Neural cell (in vitro differentiated cells): ENCODE results near the gene CCDC87. TPM values are rescaled to one million over a fixed set of nuclear protein-coding genes. Genes with fewer than 3 reads are reported as not detected.
"Not testable (repeated sequence)": the region's sequence is repeated elsewhere in the genome, so short reads cannot be mapped to it uniquely, and the experiment has no call there.

Experiments used
- H2AFZ ChIP-seq: fragments of 200-600, 300-800 bp; sonication (generic), shearing (Covaris generic); 2 replicates; pipeline ENCODE4 v1.6.0; 2014; ENCODE audit warnings: low read depth, mild to moderate bottlenecking, antibody characterized with exemption, low read length, moderate library complexity
- H3F3A ChIP-seq: fragments of 200-600 bp; shearing (Covaris generic); 2 replicates; pipeline ENCODE4 v1.6.1; 2016; ENCODE audit warnings: mild to moderate bottlenecking, moderate library complexity, mixed read lengths, antibody characterized with exemption, low read length; ENCODE audit not compliant: insufficient read depth, poor library complexity, severe bottlenecking
- H3K27ac ChIP-seq: fragments of 200-600, 300-800 bp; sonication (generic), shearing (Covaris generic); 2 replicates; pipeline ENCODE4 v1.5.1; 2014; ENCODE audit warnings: mild to moderate bottlenecking, low read length, moderate library complexity
- H3K27me3 ChIP-seq: fragments of 300-800, 200-600 bp; sonication (generic), shearing (Covaris generic); 2 replicates; pipeline ENCODE4 v1.6.0; 2014; ENCODE audit warnings: mild to moderate bottlenecking, low read depth, low read length, moderate library complexity; ENCODE audit not compliant: insufficient read depth
- H3K36me3 ChIP-seq: fragments of 300-800, 200-600 bp; sonication (generic), shearing (Covaris generic); 2 replicates; pipeline ENCODE4 v1.5.1; 2014; ENCODE audit warnings: mild to moderate bottlenecking, antibody characterized with exemption, low read length, moderate library complexity; ENCODE audit not compliant: insufficient read depth
- H3K4me2 ChIP-seq: fragments of 300-800, 200-600 bp; sonication (generic), shearing (Covaris generic); 2 replicates; pipeline ENCODE4 v1.6.0; 2014; ENCODE audit warnings: mild to moderate bottlenecking, low read length
- H3K4me3 ChIP-seq: fragments of 300-800, 200-600 bp; sonication (generic), shearing (Covaris generic); 2 replicates; pipeline ENCODE4 v1.5.1; 2014; ENCODE audit warnings: mild to moderate bottlenecking, low read length, moderate library complexity
- H3K79me2 ChIP-seq: fragments of 200-600 bp; shearing (Covaris generic); replicated peaks from 2 replicates; pipeline ENCODE4 v1.6.0; 2014; ENCODE audit warnings: mild to moderate bottlenecking, low read length, moderate library complexity; ENCODE audit not compliant: insufficient read depth
- H3K9ac ChIP-seq: fragments of 300-800, 200-600 bp; sonication (generic), shearing (Covaris generic); 2 replicates; pipeline ENCODE4 v1.6.1; 2016; ENCODE audit warnings: mild to moderate bottlenecking, low read length, mixed read lengths
- H3K9me2 ChIP-seq: fragments of 200-600 bp; shearing (Covaris generic); 2 replicates; pipeline ENCODE4 v1.6.1; 2016; ENCODE audit warnings: mild to moderate bottlenecking, low read length, mixed read lengths; ENCODE audit not compliant: insufficient read depth
- H3K9me3 ChIP-seq: fragments of 200-600, 300-800 bp; sonication (generic), shearing (Covaris generic); 2 replicates; pipeline ENCODE4 v1.6.1; 2016; ENCODE audit warnings: mild to moderate bottlenecking, mixed run types, low read length, moderate library complexity, mixed read lengths
- H4K20me1 ChIP-seq: fragments of 200-600 bp; shearing (Covaris generic); 2 replicates; pipeline ENCODE4 v1.6.1; 2016; ENCODE audit warnings: mild to moderate bottlenecking, mixed run types; ENCODE audit not compliant: insufficient read depth
- CTCF ChIP-seq: fragments of 450-650 bp; IDR thresholded peaks from 2 replicates; pipeline ENCODE4 v1.5.1; 2014; ENCODE audit warnings: antibody characterized with exemption, mild to moderate bottlenecking, moderate library complexity; ENCODE audit not compliant: poor library complexity, severe bottlenecking
- EP300 ChIP-seq: fragments of 450-650 bp; conservative IDR thresholded peaks from 2 replicates; pipeline ENCODE4 v1.6.1; 2014; ENCODE audit warnings: antibody characterized with exemption, mild to moderate bottlenecking, moderate library complexity; ENCODE audit not compliant: poor library complexity, severe bottlenecking
- EZH2 ChIP-seq: fragments of 200-600, 300-800 bp; shearing (Covaris generic), sonication (generic); IDR thresholded peaks from 2 replicates; pipeline ENCODE4 v1.6.1; 2014; ENCODE audit warnings: antibody characterized with exemption, low read length, borderline replicate concordance, mild to moderate bottlenecking; ENCODE audit not compliant: insufficient read depth, poor library complexity, severe bottlenecking
- MXI1 ChIP-seq: fragments of 450-650 bp; conservative IDR thresholded peaks from 2 replicates; pipeline ENCODE4 v1.6.1; 2014; ENCODE audit warnings: antibody characterized with exemption, mild to moderate bottlenecking; ENCODE audit not compliant: poor library complexity, severe bottlenecking
- POLR2AphosphoS5 ChIP-seq: IDR thresholded peaks from 2 replicates; pipeline ENCODE4 v1.6.1; 2012
- RAD21 ChIP-seq: fragments of 450-650 bp; conservative IDR thresholded peaks from 2 replicates; pipeline ENCODE4 v1.6.1; 2014; ENCODE audit warnings: antibody characterized with exemption, mild to moderate bottlenecking, moderate library complexity
- SMC3 ChIP-seq: fragments of 450-650 bp; conservative IDR thresholded peaks from 2 replicates; pipeline ENCODE4 v1.6.1; 2014; ENCODE audit warnings: antibody characterized with exemption, mild to moderate bottlenecking, moderate library complexity; ENCODE audit not compliant: poor library complexity
- TAF1 ChIP-seq: IDR thresholded peaks from 2 replicates; pipeline ENCODE4 v1.6.1; 2012; ENCODE audit warnings: low read depth
- polyA plus RNA-seq: library from polyadenylated mRNA; depleted of rRNA; stranded (reverse); fragments of >200 nt; gene quantifications from 2 replicates; pipeline ENCODE4 v1.2.3, GENCODE V29; 2014
- TF ChIP-seq, protein P1 (sequence below): IDR thresholded peaks from 2 replicates; pipeline ENCODE4 v1.6.1; 2012; ENCODE audit warnings: borderline replicate concordance

CCDC87 gene
- polyA plus RNA-seq, 1 donor from 2014 or later, result not detected

- H3K4me3 ChIP-seq, result no peak overlapping the region
- no peak for TF ChIP-seq SMC3
- no peak for TF ChIP-seq RAD21
- no peak for TF ChIP-seq TAF1
- no peak for TF ChIP-seq CTCF
- TF ChIP-seq EP300, result no peak
- no peak for TF ChIP-seq POLR2AphosphoS5
- TF ChIP-seq, protein P1, sequence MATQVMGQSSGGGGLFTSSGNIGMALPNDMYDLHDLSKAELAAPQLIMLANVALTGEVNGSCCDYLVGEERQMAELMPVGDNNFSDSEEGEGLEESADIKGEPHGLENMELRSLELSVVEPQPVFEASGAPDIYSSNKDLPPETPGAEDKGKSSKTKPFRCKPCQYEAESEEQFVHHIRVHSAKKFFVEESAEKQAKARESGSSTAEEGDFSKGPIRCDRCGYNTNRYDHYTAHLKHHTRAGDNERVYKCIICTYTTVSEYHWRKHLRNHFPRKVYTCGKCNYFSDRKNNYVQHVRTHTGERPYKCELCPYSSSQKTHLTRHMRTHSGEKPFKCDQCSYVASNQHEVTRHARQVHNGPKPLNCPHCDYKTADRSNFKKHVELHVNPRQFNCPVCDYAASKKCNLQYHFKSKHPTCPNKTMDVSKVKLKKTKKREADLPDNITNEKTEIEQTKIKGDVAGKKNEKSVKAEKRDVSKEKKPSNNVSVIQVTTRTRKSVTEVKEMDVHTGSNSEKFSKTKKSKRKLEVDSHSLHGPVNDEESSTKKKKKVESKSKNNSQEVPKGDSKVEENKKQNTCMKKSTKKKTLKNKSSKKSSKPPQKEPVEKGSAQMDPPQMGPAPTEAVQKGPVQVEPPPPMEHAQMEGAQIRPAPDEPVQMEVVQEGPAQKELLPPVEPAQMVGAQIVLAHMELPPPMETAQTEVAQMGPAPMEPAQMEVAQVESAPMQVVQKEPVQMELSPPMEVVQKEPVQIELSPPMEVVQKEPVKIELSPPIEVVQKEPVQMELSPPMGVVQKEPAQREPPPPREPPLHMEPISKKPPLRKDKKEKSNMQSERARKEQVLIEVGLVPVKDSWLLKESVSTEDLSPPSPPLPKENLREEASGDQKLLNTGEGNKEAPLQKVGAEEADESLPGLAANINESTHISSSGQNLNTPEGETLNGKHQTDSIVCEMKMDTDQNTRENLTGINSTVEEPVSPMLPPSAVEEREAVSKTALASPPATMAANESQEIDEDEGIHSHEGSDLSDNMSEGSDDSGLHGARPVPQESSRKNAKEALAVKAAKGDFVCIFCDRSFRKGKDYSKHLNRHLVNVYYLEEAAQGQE, result no peak
- TF ChIP-seq MXI1, result no peak
- TF ChIP-seq EZH2, result no peak
Observed at GRCh38 chr11:66609721-66610617, 17.1 kb upstream of the CCDC87 start.

DNA sequence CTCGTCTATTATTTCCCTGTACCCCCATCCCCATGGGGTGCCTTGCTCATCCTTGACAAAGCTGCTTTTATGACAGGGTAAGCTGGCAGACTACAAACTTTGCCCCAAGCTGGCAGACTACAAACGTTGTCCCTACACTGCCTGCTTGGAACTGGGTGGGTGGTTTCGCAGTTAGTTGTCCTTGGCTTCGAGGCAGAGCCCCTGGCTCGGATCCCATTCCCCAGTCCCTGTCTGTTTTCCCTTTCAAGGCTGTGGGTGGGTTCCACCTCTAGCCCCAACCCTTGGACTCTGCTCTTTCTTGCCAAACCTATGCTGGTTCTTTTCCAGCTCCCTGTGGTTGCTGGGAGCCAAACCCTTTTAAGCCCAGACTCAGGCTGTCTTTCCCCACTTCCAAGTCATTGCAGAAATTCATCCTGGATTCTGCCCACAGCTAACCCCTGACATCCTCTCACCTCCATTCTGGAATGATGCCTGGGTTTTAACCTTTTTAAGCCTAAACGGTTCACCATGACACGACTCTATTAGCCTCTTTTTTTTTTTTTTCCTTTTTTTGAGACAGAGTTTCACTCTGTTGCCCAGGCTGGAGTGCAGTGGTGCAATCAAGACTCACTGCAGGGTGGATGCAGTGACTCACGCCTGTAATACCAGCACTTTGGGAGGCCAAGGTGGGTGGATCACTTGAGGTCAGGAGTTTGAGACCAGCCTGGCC is 14.4 kb upstream of the CCDC87 start:
- Histone ChIP-seq H4K20me1 (no peaks in the 10 kb centered on the region), H3K9me2 (no peaks in the 10 kb centered on the region), H3K9me3 (no peaks in the 10 kb centered on the region), H2AFZ (no peak overlapping the region), H3K27me3 (no peaks in the 10 kb centered on the region), H3K9ac (no peak overlapping the region), H3K79me2 (no peaks in the 10 kb centered on the region), H3K36me3 (no peaks in the 10 kb centered on the region), H3K4me2 (no peak overlapping the region), H3K27ac (no peak overlapping the region), H3K4me3 (no peak overlapping the region), H3F3A (no peaks in the 10 kb centered on the region)
- no peak for TF ChIP-seq CTCF
- TF ChIP-seq TAF1, result no peak

More at GRCh38 chr11:66609721-66610617, 17.1 kb upstream of the CCDC87 start:
- Histone ChIP-seq H3K9me2 (no peaks in the 10 kb centered on the region), H3F3A (no peaks in the 10 kb centered on the region), H3K36me3 (no peaks in the 10 kb centered on the region), H3K27me3 (no peaks in the 10 kb centered on the region), H4K20me1 (no peaks in the 10 kb centered on the region), H2AFZ (no peak overlapping the region), H3K9me3 (no peaks in the 10 kb centered on the region), H3K79me2 (no peaks in the 10 kb centered on the region), H3K4me2 (no peak overlapping the region), H3K27ac (no peak overlapping the region), H3K9ac (no peak overlapping the region)

- H3K36me3 ChIP-seq, H3K4me2 ChIP-seq, H4K20me1 ChIP-seq, H3K27ac ChIP-seq, H3F3A ChIP-seq, H3K79me2 ChIP-seq, H3K9me2 ChIP-seq, H3K4me3 ChIP-seq, H3K9ac ChIP-seq, H3K9me3 ChIP-seq, H2AFZ ChIP-seq, H3K27me3 ChIP-seq: not testable (repeated sequence)
Observed at GRCh38 chr11:66606608-66607007, 13.7 kb upstream of the CCDC87 start.
